Measurements from ENCODE around the gene NPAS2. TPM values are rescaled to one million over a fixed set of nuclear protein-coding genes. Genes with fewer than 3 reads are reported as not detected.

The NPAS2 gene
- total RNA-seq, 1 donor from 2014 or later = 39.4 TPM

GRCh38 chr2:100963026-100963375, 143.1 kb downstream of the NPAS2 start:
- H3K36me3 ChIP-seq = no peaks in the 10 kb centered on the region
- H3K27ac Mint-ChIP-seq = no peak overlapping the region
- H3K4me1 ChIP-seq = no peaks in the 10 kb centered on the region
- no peaks in the 10 kb centered on the region for H4K20me1 ChIP-seq (ENCODE audit: low read depth)
- peaks cover 5% of the 10 kb centered on the region for H3K27me3 Mint-ChIP-seq (ENCODE audit: insufficient read depth, low read depth)
- no peaks in the 10 kb centered on the region for H3F3A ChIP-seq (ENCODE audit: low read depth)
- H3K79me2 ChIP-seq (ENCODE audit: low read depth) = no peaks in the 10 kb centered on the region
- no peak overlapping the region for H3K4me2 ChIP-seq
- no peak overlapping the region for H3K27ac ChIP-seq
- no peak overlapping the region for H2AFZ ChIP-seq (replicated peaks)
- peaks cover 5% of the 10 kb centered on the region for H3K4me1 Mint-ChIP-seq
- H3K4me3 Mint-ChIP-seq = no peak overlapping the region
- H3K9me3 Mint-ChIP-seq = no peaks in the 10 kb centered on the region
- no peak overlapping the region for H3K9ac ChIP-seq
- H3K9me3 ChIP-seq (ENCODE audit: low read depth) = no peaks in the 10 kb centered on the region
- no peak for TF ChIP-seq EZH2 (IDR thresholded peaks at IDR 0.05)
- TF ChIP-seq EZH2phosphoT487 (IDR thresholded peaks at IDR 0.05) = no peak
- TF ChIP-seq CTCF (IDR thresholded peaks at IDR 0.05) = no peak
- no peak for DNase-seq (ENCODE audit: low spot score)
- H3K4me3 ChIP-seq = no peak overlapping the region
- no peaks in the 10 kb centered on the region for H3K36me3 Mint-ChIP-seq
- H3K27me3 ChIP-seq = no peaks in the 10 kb centered on the region

GRCh38 chr2:100964222-100964621, 144.3 kb downstream of the NPAS2 start:
- Histone ChIP-seq H4K20me1 (ENCODE audit: low read depth) (no peaks in the 10 kb centered on the region), H3K79me2 (ENCODE audit: low read depth) (no peaks in the 10 kb centered on the region), H3K9me3 (ENCODE audit: low read depth) (no peaks in the 10 kb centered on the region), H3K36me3 (no peaks in the 10 kb centered on the region), H3K4me3 (no peak overlapping the region), H3K27ac (no peak overlapping the region), H3F3A (ENCODE audit: low read depth) (no peaks in the 10 kb centered on the region), H2AFZ (replicated peaks) (no peak overlapping the region), H3K4me2 (no peak overlapping the region), H3K9ac (no peak overlapping the region), H3K4me1 (no peaks in the 10 kb centered on the region), H3K27me3 (no peaks in the 10 kb centered on the region)
- no peak overlapping the region for H3K4me3 Mint-ChIP-seq
- no peaks in the 10 kb centered on the region for H3K9me3 Mint-ChIP-seq
- no peak overlapping the region for H3K27ac Mint-ChIP-seq
- no peaks in the 10 kb centered on the region for H3K36me3 Mint-ChIP-seq
- peaks cover under 1% of the 10 kb centered on the region for H3K4me1 Mint-ChIP-seq
- DNase-seq (ENCODE audit: low spot score) = no peak
- no peak for TF ChIP-seq CTCF (IDR thresholded peaks at IDR 0.05)
- no peak for TF ChIP-seq EZH2phosphoT487 (IDR thresholded peaks at IDR 0.05)
- no peak for TF ChIP-seq EZH2 (IDR thresholded peaks at IDR 0.05)
- peaks cover 3% of the 10 kb centered on the region for H3K27me3 Mint-ChIP-seq (ENCODE audit: insufficient read depth, low read depth)

- H3K4me1 Mint-ChIP-seq = no peaks in the 10 kb centered on the region
- H3K36me3 ChIP-seq = no peaks in the 10 kb centered on the region
- no peak overlapping the region for H3K4me3 ChIP-seq
- no peak overlapping the region for H3K27ac Mint-ChIP-seq
- H3K4me1 ChIP-seq = no peaks in the 10 kb centered on the region
- no peak overlapping the region for H3K4me2 ChIP-seq
- peaks cover 3% of the 10 kb centered on the region for H3K27me3 Mint-ChIP-seq (ENCODE audit: insufficient read depth, low read depth)
- H3K36me3 Mint-ChIP-seq = no peaks in the 10 kb centered on the region
- no peak overlapping the region for H3K27ac ChIP-seq
- H4K20me1 ChIP-seq (ENCODE audit: low read depth) = no peaks in the 10 kb centered on the region
- H3K9ac ChIP-seq = no peak overlapping the region
- TF ChIP-seq EZH2phosphoT487 (IDR thresholded peaks at IDR 0.05) (no peak), EZH2 (IDR thresholded peaks at IDR 0.05) (no peak), CTCF (IDR thresholded peaks at IDR 0.05) (no peak)
- no peak overlapping the region for H3K4me3 Mint-ChIP-seq
- no peaks in the 10 kb centered on the region for H3K27me3 ChIP-seq
- H3K9me3 ChIP-seq (ENCODE audit: low read depth) = no peaks in the 10 kb centered on the region
- no peak overlapping the region for H2AFZ ChIP-seq (replicated peaks)
- no peak for DNase-seq (ENCODE audit: low spot score)
- no peaks in the 10 kb centered on the region for H3F3A ChIP-seq (ENCODE audit: low read depth)
- no peaks in the 10 kb centered on the region for H3K9me3 Mint-ChIP-seq
- H3K79me2 ChIP-seq (ENCODE audit: low read depth) = no peaks in the 10 kb centered on the region
These were observed 144.8 kb downstream of the NPAS2 start for GRCh38 chr2:100964681-100965169.
